ENCODE results near the gene MTARC2. TPM values are rescaled to one million over a fixed set of nuclear protein-coding genes. Genes with fewer than 3 reads are reported as not detected.

Gene MTARC2
- total and polyA plus RNA-seq, 2 of the 13 experiments (the other 11 are each of a cell fraction or from before 2014, with no cell fraction given) = 8.5 to 10.1 TPM

- TF ChIP-seq, protein P1, sequence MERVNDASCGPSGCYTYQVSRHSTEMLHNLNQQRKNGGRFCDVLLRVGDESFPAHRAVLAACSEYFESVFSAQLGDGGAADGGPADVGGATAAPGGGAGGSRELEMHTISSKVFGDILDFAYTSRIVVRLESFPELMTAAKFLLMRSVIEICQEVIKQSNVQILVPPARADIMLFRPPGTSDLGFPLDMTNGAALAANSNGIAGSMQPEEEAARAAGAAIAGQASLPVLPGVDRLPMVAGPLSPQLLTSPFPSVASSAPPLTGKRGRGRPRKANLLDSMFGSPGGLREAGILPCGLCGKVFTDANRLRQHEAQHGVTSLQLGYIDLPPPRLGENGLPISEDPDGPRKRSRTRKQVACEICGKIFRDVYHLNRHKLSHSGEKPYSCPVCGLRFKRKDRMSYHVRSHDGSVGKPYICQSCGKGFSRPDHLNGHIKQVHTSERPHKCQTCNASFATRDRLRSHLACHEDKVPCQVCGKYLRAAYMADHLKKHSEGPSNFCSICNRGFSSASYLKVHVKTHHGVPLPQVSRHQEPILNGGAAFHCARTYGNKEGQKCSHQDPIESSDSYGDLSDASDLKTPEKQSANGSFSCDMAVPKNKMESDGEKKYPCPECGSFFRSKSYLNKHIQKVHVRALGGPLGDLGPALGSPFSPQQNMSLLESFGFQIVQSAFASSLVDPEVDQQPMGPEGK (CRISPR knock-in tag; IDR thresholded peaks at IDR 0.05) = peak; percentile 12; the same call in 1 of the 2 replicates
- no peak for TF ChIP-seq KLF9 (CRISPR knock-in tag; IDR thresholded peaks at IDR 0.05; ENCODE audit: low read depth)
- peak; percentile 68 for TF ChIP-seq MED1 (CRISPR knock-in tag; IDR thresholded peaks at IDR 0.05)
Observed at GRCh38 chr1:220698607-220699016, 49.5 kb upstream of the MTARC2 start (continued).

DNA sequence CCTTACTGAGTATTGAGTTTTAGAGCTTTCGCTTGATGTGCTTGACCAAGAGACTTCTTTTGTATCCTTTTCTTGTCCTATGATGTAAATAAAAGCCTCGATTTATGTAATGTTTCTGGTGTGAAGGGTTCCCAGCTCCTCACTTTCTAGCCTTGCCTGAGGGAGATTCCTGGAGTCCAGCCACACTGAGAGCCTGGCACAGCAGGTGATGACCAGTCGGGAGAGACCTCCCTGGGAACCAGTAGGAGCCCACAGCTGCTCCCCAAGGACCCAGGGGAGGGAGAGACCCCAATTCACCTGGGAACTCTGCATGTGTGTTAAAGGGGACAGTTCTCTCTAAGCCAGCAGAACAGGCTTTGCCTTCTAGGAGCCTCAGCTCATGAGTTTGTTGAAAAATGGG is 49.1 kb upstream of the MTARC2 start:
- no TSS peak for BruUV-seq (replicated peaks)
- no peak for DNase-seq (ENCODE audit: low spot score)
- 43% methylated on average over 3 of the region's 3 CpGs for WGBS (ENCODE audit: low lambda C conversion rate)
- peaks cover 4% of the 10 kb centered on the region; the same call in 1 of the 2 replicates for H4K20me1 ChIP-seq (ENCODE audit: insufficient read depth, low read length)
- no peak overlapping the region for H3K4me3 ChIP-seq (replicated peaks in 1 of 3; ENCODE audit: insufficient read depth in 1 of 3, low read depth in 2 of 3, low read length in 3 of 3)
- in situ Hi-C loops (cut with HindIII; ENCODE audit: extremely low pct_ligation_motif_present, low pct_unique_long_range_greater_than_20kb) (loop anchor here (5.0 kb wide), 1 partner anchor 33 kb away; no protein-coding TSS in a partner anchor), intact Hi-C loops (cut with micrococcal nuclease; ENCODE audit: unreplicated experiment) (no loop called here)
- no peak for FAIRE-seq
- no peaks in the 10 kb centered on the region for H3K27me3 ChIP-seq (ENCODE audit: control insufficient read depth in 1 of 2, insufficient read depth in 2 of 2, low read length in 2 of 2)
- ChIA-PET CTCF (ENCODE audit: low intra/inter-chr PET ratio, low total read pairs) (interaction anchor here (1.5 kb wide), 1 partner anchor 9 kb away, joined by 8 read pairs; the partner anchor contains the start of gene C1orf115), POLR2A (interaction anchor here (1.0 to 1.5 kb wide), 7 partner anchors 8 to 87 kb away, joined by 3 to 8 read pairs (median 3); partner anchors contain the start of gene MTARC1)
- no peaks in the 10 kb centered on the region for H3K9me3 ChIP-seq (ENCODE audit: low read length)
- TF ChIP-seq, protein P2, sequence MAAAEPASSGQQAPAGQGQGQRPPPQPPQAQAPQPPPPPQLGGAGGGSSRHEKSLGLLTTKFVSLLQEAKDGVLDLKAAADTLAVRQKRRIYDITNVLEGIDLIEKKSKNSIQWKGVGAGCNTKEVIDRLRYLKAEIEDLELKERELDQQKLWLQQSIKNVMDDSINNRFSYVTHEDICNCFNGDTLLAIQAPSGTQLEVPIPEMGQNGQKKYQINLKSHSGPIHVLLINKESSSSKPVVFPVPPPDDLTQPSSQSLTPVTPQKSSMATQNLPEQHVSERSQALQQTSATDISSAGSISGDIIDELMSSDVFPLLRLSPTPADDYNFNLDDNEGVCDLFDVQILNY (CRISPR knock-in tag; conservative IDR thresholded peaks at IDR 0.05) = no peak
- TF ChIP-seq TCF12 (IDR thresholded peaks at IDR 0.05) = no peak
- no peak for TF ChIP-seq TCF12 (CRISPR knock-in tag; IDR thresholded peaks at IDR 0.05)
- no peak for TF ChIP-seq TCF7 (IDR thresholded peaks at IDR 0.05; ENCODE audit: low read depth)
- TF ChIP-seq ZEB1 (IDR thresholded peaks at IDR 0.05; ENCODE audit: insufficient replicate concordance, low read depth) = peak; percentile 6
- no peak overlapping the region for H3K4me2 ChIP-seq (ENCODE audit: low read depth, low read length)
- H3K9ac ChIP-seq (ENCODE audit: insufficient read depth, low read depth, low read length) = no peak overlapping the region
- peak; percentile 9 for ATAC-seq
- H3K79me2 ChIP-seq (ENCODE audit: insufficient read depth, low read length) = peaks cover 8% of the 10 kb centered on the region
- peaks cover 63% of the 10 kb centered on the region for H3K4me1 ChIP-seq (ENCODE audit: insufficient read depth, low read length)
- H3K36me3 ChIP-seq (replicated peaks in 1 of 2; ENCODE audit: control insufficient read depth in 1 of 2, insufficient read depth in 2 of 2, low read length in 2 of 2) = peaks cover 7 to 14% of the 10 kb centered on the region in 2 experiments
- H2AFZ ChIP-seq (ENCODE audit: low read length) = no peak overlapping the region
- no peak overlapping the region for H3K27ac ChIP-seq (ENCODE audit: extremely low read length, insufficient read depth, low read length)

Measured in HepG2 (cell line).